Endothelial cell of umbilical vein (primary cell): ENCODE measurements around the gene ANP32E. TPM values are rescaled to one million over a fixed set of nuclear protein-coding genes. Genes with fewer than 3 reads are reported as not detected.
"Not testable (repeated sequence)": the region's sequence is repeated elsewhere in the genome, so short reads cannot be mapped to it uniquely, and the experiment has no call there.

Experiments
- BruUV-seq: library from RNA; stranded (reverse); fragments of 400-500 nt; replicated peaks from 2 replicates; lab custom pipeline; 2021; lab: Mats Ljungman, UMichigan
- CTCF ChIA-PET: fragments of 300-600, 350-600 bp; sonication (Branson Sonifier 250); formaldehyde crosslinking; loops from one replicate; lab custom pipeline; 2021; ENCODE audit warnings: antibody characterized with exemption, inconsistent platforms; lab: Charles Lee
- POLR2A ChIA-PET: fragments of 300-600, 350-600 bp; sonication (Branson Sonifier 250); formaldehyde crosslinking; loops from one replicate; lab custom pipeline; 2021; ENCODE audit warnings: antibody characterized with exemption, inconsistent platforms; lab: Charles Lee
- DNase-seq: peaks from one replicate; pipeline ENCODE4 v3.0.0-alpha.2; 2011; ENCODE audit warnings: low read depth, low spot score
- FAIRE-seq: peaks from 2 replicates; lab custom pipeline; 2011; peaks lifted over from hg19 to GRCh38; lab: Jason Lieb, UNC
- H2AFZ ChIP-seq: 2 replicates; pipeline ENCODE4 v1.6.0; 2012; ENCODE audit warnings: low read depth, low read length, control low read depth, inconsistent platforms
- H3K27ac ChIP-seq: 2 replicates; pipeline ENCODE4 v1.5.1; 2011; ENCODE audit warnings: low read depth, mild to moderate bottlenecking, control low read depth, low read length, moderate library complexity; ENCODE audit not compliant: insufficient read depth
- H3K27me3 ChIP-seq, 2 experiments: 2 replicates each; pipeline versions ENCODE4 v1.6.0 to v1.6.1; 2011; ENCODE audit warnings: low read length in 2 of 2, mixed read lengths in 1 of 2; ENCODE audit not compliant: control insufficient read depth in 2 of 2, insufficient read depth in 2 of 2
- H3K36me3 ChIP-seq, 2 experiments: 2 replicates in 1 of 2; 3 replicates in 1 of 2; pipeline ENCODE4 v1.5.1; 2011; ENCODE audit warnings: low read length in 2 of 2, mild to moderate bottlenecking in 1 of 2, moderate library complexity in 1 of 2; ENCODE audit not compliant: control insufficient read depth in 2 of 2, insufficient read depth in 2 of 2; ENCODE audit errors: extremely low read depth in 1 of 2
- H3K4me1 ChIP-seq: 3 replicates; pipeline ENCODE4 v1.5.1; 2011; ENCODE audit warnings: mild to moderate bottlenecking, low read length; ENCODE audit not compliant: control insufficient read depth, insufficient read depth; ENCODE audit errors: extremely low read depth
- H3K4me2 ChIP-seq: 2 replicates; pipeline ENCODE4 v1.6.1; 2011; ENCODE audit warnings: low read length, control low read depth, mixed read lengths; ENCODE audit not compliant: insufficient read depth
- H3K4me3 ChIP-seq, 3 experiments: fragments of 200-600 bp in 1 of 3; sonication (generic), shearing (Covaris generic) in 1 of 3; replicated peaks in 1 of 3; 2 replicates each; pipeline ENCODE4 v1.5.1; 2011 to 2016; ENCODE audit warnings: control low read depth in 3 of 3, low read length in 3 of 3, mild to moderate bottlenecking in 2 of 3, inconsistent platforms in 1 of 3, low read depth in 1 of 3, moderate library complexity in 1 of 3; ENCODE audit not compliant: insufficient read depth in 1 of 3
- H3K79me2 ChIP-seq: 2 replicates; pipeline ENCODE4 v1.6.0; 2012; ENCODE audit warnings: low read length, inconsistent platforms; ENCODE audit not compliant: control insufficient read depth, insufficient read depth
- H3K9ac ChIP-seq: replicated peaks from 2 replicates; pipeline ENCODE3; 2011; ENCODE audit warnings: low read length, control low read depth; ENCODE audit not compliant: insufficient read depth; ENCODE audit errors: extremely low read depth
- H3K9me1 ChIP-seq: replicated peaks from 3 replicates; pipeline ENCODE4 v1.6.0; 2011; ENCODE audit warnings: mild to moderate bottlenecking, low read length; ENCODE audit not compliant: control insufficient read depth, insufficient read depth; ENCODE audit errors: extremely low read depth
- H3K9me3 ChIP-seq: replicated peaks from 2 replicates; pipeline ENCODE4 v1.5.1; 2012; ENCODE audit warnings: low read length, inconsistent platforms; ENCODE audit not compliant: control insufficient read depth, insufficient read depth
- H4K20me1 ChIP-seq: replicated peaks from 2 replicates; pipeline ENCODE3; 2011; ENCODE audit warnings: mild to moderate bottlenecking, low read length; ENCODE audit not compliant: control insufficient read depth, insufficient read depth; ENCODE audit errors: extremely low read depth
- POLR2A ChIP-seq: IDR thresholded peaks from 2 replicates; pipeline ENCODE4 v1.6.1; 2012; ENCODE audit warnings: low read depth, mild to moderate bottlenecking, control low read depth, low read length
- dilution Hi-C: fragments of 300-500 bp; cut with MboI; formaldehyde crosslinking; loops from one replicate; pipeline ENCODE4 v1.15.0; 2019; ENCODE audit warnings: low sequenced_read_pairs; ENCODE audit not compliant: extremely low pct_ligation_motif_present
- intact Hi-C: fragments of 100-400 bp; cut with micrococcal nuclease; formaldehyde crosslinking; loops from one replicate; pipeline ENCODE4 v1.10.0; 2022
- polyA plus RNA-seq, 4 experiments: library from polyadenylated mRNA; depleted of rRNA in 3 of 4; stranded (reverse) in 3 of 4; unstranded in 1 of 4; fragments of >200 nt; gene quantifications; 2 replicates each; pipeline versions ENCODE4 v1.2.1 to v1.2.3, GENCODE V29; 2011 to 2012; ENCODE audit warnings: missing spikeins in 1 of 4
- total RNA-seq: library from RNA; stranded (reverse); gene quantifications from 2 replicates; pipeline ENCODE4 v1.2.3, GENCODE V29; 2021

ANP32E gene
- total and polyA plus RNA-seq, 2 donors (not counting 3 experiments of a cell fraction or from before 2014, with no cell fraction given): 6.8 to 53.4 TPM

DNA sequence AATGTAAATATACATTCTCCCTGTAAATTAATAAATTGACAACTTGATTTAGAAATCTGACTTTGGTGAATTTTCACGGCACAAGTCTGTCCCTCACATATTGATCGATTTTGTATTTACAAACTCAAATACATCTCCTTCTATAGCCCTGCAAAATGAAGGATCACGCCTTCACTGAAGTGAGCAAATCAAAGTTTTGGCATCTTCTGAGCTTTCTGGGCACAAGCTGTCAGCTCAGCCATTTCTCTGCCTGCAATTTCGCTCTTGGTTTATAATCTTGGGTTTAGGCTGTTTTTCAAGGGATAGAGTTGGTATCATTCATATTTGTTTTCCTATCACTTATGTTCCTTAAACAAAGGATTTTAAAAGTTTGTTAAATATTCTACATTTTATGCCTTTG lies 25.8 kb downstream of the ANP32E start:
- Histone ChIP-seq H3K4me2 (no peak overlapping the region), H3K27ac (no peak overlapping the region), H3K4me3 (no peak overlapping the region), H3K9me1 (no peaks in the 10 kb centered on the region), H3K27me3 (peaks cover 0 to 2% of the 10 kb centered on the region in 2 experiments), H4K20me1 (no peaks in the 10 kb centered on the region), H3K36me3 (no peaks in the 10 kb centered on the region), H3K9ac (no peak overlapping the region), H3K79me2 (no peaks in the 10 kb centered on the region), H3K9me3 (no peaks in the 10 kb centered on the region), H3K4me1 (peaks cover 2% of the 10 kb centered on the region), H2AFZ (no peak overlapping the region)
- intact Hi-C loops: no loop called here
- no peak for TF ChIP-seq POLR2A
- DNase-seq (no peak), FAIRE-seq (no peak)
- BruUV-seq: no TSS peak
- CTCF ChIA-PET: interaction anchor here (1.0 kb wide), 2 partner anchors 137 to 248 kb away, joined by 3 to 4 read pairs; no protein-coding TSS in a partner anchor
- dilution Hi-C loops: no loop called here
- POLR2A ChIA-PET: no interaction called here

DNA sequence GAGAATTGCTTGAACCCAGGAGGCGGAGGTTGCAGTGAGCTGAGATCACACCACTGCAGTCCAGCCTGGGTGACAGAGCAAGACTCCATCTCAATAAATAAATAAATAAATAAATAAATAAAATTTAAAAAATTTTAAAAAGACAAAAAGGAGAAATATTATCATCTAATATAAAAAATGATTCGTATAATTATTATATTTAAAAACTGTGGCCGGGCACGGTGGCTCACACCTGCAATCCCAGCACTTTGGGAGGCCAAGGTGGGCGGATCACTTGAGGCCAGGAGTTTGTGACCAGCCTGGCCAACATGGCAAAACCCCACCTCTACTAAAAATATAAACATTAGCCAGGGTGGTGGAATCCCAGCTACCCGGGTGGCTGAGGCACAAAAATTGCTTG lies 27.5 kb downstream of the ANP32E start:
- H2AFZ ChIP-seq, H3K9me1 ChIP-seq, H3K27ac ChIP-seq, dilution Hi-C loops, H3K27me3 ChIP-seq, FAIRE-seq, DNase-seq, H3K36me3 ChIP-seq, BruUV-seq, POLR2A ChIA-PET, H4K20me1 ChIP-seq, H3K4me1 ChIP-seq, H3K9me3 ChIP-seq, H3K4me3 ChIP-seq, intact Hi-C loops, H3K9ac ChIP-seq, H3K79me2 ChIP-seq, H3K4me2 ChIP-seq: not testable (repeated sequence)
- CTCF ChIA-PET: interaction anchor here (1.1 to 2.2 kb wide), 2 partner anchors 21 to 25 kb away, joined by 3 to 9 read pairs; no protein-coding TSS in a partner anchor
